Loucy (cell line): Measurements from ENCODE around the gene ACACB.

Source experiments
- H2AFZ ChIP-seq: fragments of 200-600 bp; sonication (generic); 2 replicates; pipeline ENCODE4 v1.6.0; 2016; ENCODE audit warnings: antibody characterized with exemption, mild to moderate bottlenecking, low read length, moderate library complexity
- H3F3A ChIP-seq: fragments of 200-600 bp; 2 replicates; pipeline ENCODE4 v1.6.0; 2016; ENCODE audit warnings: antibody characterized with exemption, low read depth, mild to moderate bottlenecking
- H3K27me3 ChIP-seq: fragments of 200-600 bp; sonication (generic); 2 replicates; pipeline ENCODE4 v1.6.1; 2014; ENCODE audit warnings: low read length, mild to moderate bottlenecking; ENCODE audit not compliant: insufficient read depth, poor library complexity, severe bottlenecking
- H3K36me3 ChIP-seq: fragments of 200-600 bp; sonication (generic); 2 replicates; pipeline ENCODE4 v1.6.1; 2016; ENCODE audit warnings: low read length; ENCODE audit not compliant: insufficient read depth
- H3K4me1 ChIP-seq: fragments of 200-600 bp; sonication (generic); 2 replicates; pipeline ENCODE4 v1.5.1; 2014; ENCODE audit warnings: low read length, mild to moderate bottlenecking; ENCODE audit not compliant: insufficient read depth, poor library complexity, severe bottlenecking
- H3K4me2 ChIP-seq: fragments of 200-600 bp; sonication (generic); 2 replicates; pipeline ENCODE4 v1.6.0; 2014; ENCODE audit warnings: antibody characterized with exemption, low read length, low read depth, mild to moderate bottlenecking; ENCODE audit not compliant: poor library complexity, severe bottlenecking
- H3K4me3 ChIP-seq: fragments of 200-600 bp; sonication (generic); 2 replicates; pipeline ENCODE4 v1.5.1; 2014; ENCODE audit warnings: low read length, mild to moderate bottlenecking, mixed read lengths; ENCODE audit not compliant: poor library complexity, severe bottlenecking
- H3K79me2 ChIP-seq: fragments of 200-600 bp; sonication (generic); 2 replicates; pipeline ENCODE4 v1.6.1; 2014; ENCODE audit warnings: low read length; ENCODE audit not compliant: insufficient read depth
- H3K9ac ChIP-seq: fragments of 200-600 bp; sonication (generic); 2 replicates; pipeline ENCODE4 v1.6.0; 2014; ENCODE audit warnings: mild to moderate bottlenecking, low read depth, low read length, moderate library complexity; ENCODE audit not compliant: poor library complexity, severe bottlenecking
- H3K9me2 ChIP-seq: fragments of 200-600 bp; sonication (generic); replicated peaks from 2 replicates; pipeline ENCODE4 v1.6.1; 2016; ENCODE audit warnings: low read depth, low read length, mixed read lengths
- H3K9me3 ChIP-seq: fragments of 200-600 bp; sonication (generic); 2 replicates; pipeline ENCODE4 v1.6.1; 2014; ENCODE audit warnings: mild to moderate bottlenecking, antibody characterized with exemption, low read length, low read depth; ENCODE audit not compliant: insufficient read depth
- H4K20me1 ChIP-seq: fragments of 200-600 bp; sonication (generic); 2 replicates; pipeline ENCODE4 v1.6.0; 2014; ENCODE audit warnings: antibody characterized with exemption, low read length, mild to moderate bottlenecking; ENCODE audit not compliant: insufficient read depth, poor library complexity, severe bottlenecking
- EZH2phosphoT487 ChIP-seq: fragments of 200-600 bp; IDR thresholded peaks from 2 replicates; pipeline ENCODE4 v1.6.1; 2018; ENCODE audit warnings: antibody characterized with exemption, mild to moderate bottlenecking, moderate library complexity, borderline replicate concordance
- TF ChIP-seq, protein P1 (sequence below): fragments of 200-600 bp; sonication (generic); conservative IDR thresholded peaks from 2 replicates; pipeline ENCODE4 v1.5.1; 2014; ENCODE audit warnings: mild to moderate bottlenecking, antibody characterized with exemption, low read length

Gene ACACB

DNA sequence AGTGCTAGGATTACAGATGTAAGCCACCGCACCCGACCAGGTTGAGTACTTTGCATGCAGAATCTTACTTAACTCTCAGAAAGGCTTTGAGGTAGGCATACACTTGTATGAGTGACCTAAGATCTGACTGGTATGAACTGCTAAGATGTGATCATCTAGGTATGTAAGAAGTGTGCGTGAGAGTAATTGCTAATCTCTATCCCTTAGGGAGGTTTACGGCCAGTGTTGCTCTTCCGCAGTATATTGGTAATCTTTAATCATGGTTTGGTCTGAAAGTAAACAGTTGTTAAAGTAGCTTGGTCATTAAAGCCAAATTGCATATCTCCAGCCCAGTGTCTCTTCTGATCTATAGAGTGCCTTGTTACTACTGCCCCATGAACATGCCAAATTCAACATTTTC, 11.2 kb upstream of the ACACB start:
- Histone ChIP-seq H3K4me3 (no peak overlapping the region), H3K9me3 (no peaks in the 10 kb centered on the region), H3K27me3 (no peaks in the 10 kb centered on the region), H3K9ac (no peak overlapping the region), H3K9me2 (no peaks in the 10 kb centered on the region), H3K4me2 (no peak overlapping the region), H2AFZ (no peak overlapping the region), H3K36me3 (peaks cover 78% of the 10 kb centered on the region; the same call in 1 of the 2 replicates), H4K20me1 (peaks cover 21% of the 10 kb centered on the region), H3F3A (no peaks in the 10 kb centered on the region), H3K79me2 (peaks cover 28% of the 10 kb centered on the region), H3K4me1 (peaks cover 7% of the 10 kb centered on the region)
- TF ChIP-seq EZH2phosphoT487: no peak
- TF ChIP-seq, protein P1, sequence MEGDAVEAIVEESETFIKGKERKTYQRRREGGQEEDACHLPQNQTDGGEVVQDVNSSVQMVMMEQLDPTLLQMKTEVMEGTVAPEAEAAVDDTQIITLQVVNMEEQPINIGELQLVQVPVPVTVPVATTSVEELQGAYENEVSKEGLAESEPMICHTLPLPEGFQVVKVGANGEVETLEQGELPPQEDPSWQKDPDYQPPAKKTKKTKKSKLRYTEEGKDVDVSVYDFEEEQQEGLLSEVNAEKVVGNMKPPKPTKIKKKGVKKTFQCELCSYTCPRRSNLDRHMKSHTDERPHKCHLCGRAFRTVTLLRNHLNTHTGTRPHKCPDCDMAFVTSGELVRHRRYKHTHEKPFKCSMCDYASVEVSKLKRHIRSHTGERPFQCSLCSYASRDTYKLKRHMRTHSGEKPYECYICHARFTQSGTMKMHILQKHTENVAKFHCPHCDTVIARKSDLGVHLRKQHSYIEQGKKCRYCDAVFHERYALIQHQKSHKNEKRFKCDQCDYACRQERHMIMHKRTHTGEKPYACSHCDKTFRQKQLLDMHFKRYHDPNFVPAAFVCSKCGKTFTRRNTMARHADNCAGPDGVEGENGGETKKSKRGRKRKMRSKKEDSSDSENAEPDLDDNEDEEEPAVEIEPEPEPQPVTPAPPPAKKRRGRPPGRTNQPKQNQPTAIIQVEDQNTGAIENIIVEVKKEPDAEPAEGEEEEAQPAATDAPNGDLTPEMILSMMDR: no peak

DNA sequence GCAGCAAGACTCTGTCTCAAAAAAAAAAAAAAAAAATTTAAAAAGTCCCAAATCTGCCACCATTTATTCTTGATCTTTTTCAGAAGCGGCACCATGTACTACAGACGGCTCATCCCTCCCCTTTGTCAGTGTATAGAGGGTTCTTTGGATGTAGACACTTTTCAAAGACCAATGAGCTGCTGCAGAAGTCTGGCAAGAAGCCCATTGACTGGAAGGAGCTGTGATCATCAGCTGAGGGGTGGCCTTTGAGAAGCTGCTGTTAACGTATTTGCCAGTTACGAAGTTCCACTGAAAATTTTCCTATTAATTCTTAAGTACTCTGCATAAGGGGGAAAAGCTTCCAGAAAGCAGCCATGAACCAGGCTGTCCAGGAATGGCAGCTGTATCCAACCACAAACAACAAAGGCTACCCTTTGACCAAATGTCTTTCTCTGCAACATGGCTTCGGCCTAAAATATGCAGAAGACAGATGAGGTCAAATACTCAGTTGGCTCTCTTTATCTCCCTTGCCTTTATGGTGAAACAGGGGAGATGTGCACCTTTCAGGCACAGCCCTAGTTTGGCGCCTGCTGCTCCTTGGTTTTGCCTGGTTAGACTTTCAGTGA, 6.5 kb upstream of the ACACB start:
- TF ChIP-seq, protein P1: no peak
- no peak for TF ChIP-seq EZH2phosphoT487
- H3K9me3 ChIP-seq: no peaks in the 10 kb centered on the region
- H3K4me1 ChIP-seq: no peaks in the 10 kb centered on the region
- no peaks in the 10 kb centered on the region for H3K27me3 ChIP-seq
- no peak overlapping the region for H3K4me3 ChIP-seq
- H3K36me3 ChIP-seq: peaks cover 47% of the 10 kb centered on the region; the same call in 1 of the 2 replicates
- no peak overlapping the region for H2AFZ ChIP-seq
- H3F3A ChIP-seq: no peaks in the 10 kb centered on the region
- H3K9ac ChIP-seq: no peak overlapping the region
- H3K79me2 ChIP-seq: no peaks in the 10 kb centered on the region
- peaks cover 13% of the 10 kb centered on the region for H4K20me1 ChIP-seq
- H3K4me2 ChIP-seq: no peak overlapping the region
- H3K9me2 ChIP-seq: no peaks in the 10 kb centered on the region

DNA sequence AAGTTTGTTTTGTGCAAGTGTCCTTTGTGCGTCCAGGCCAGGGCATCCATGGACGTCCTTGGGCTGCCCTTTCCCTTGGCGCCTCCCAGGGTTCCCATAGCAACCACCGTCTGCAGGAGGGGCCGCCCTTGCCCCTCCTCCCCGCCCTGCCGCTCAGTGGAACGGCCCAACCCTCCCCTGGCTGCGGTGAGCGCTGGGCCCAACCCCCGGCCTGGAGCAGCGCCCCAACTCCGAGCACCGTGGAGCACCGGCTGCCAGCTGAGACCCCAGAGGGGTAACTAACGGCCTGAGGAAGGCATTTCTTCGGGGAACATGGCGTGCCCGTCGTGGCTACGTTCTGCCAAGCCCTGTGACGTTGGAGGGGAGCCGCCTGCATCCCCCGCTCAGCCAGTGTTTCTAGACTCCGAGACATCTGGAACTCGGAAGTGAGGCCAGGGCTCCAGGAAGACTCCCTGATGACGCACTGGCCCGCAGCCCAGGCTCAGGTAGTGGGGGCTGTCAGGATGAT, 5.3 kb upstream of the ACACB start:
- no peak for TF ChIP-seq EZH2phosphoT487
- TF ChIP-seq, protein P1: no peak
- H3K4me2 ChIP-seq: no peak overlapping the region
- peaks cover 8% of the 10 kb centered on the region for H4K20me1 ChIP-seq
- no peaks in the 10 kb centered on the region for H3K79me2 ChIP-seq
- no peaks in the 10 kb centered on the region for H3F3A ChIP-seq
- H3K9me2 ChIP-seq: no peaks in the 10 kb centered on the region
- peaks cover 35% of the 10 kb centered on the region; the same call in 1 of the 2 replicates for H3K36me3 ChIP-seq
- H3K27me3 ChIP-seq: no peaks in the 10 kb centered on the region
- H3K4me3 ChIP-seq: no peak overlapping the region
- no peak overlapping the region for H2AFZ ChIP-seq
- H3K4me1 ChIP-seq: peaks cover 8% of the 10 kb centered on the region
- no peak overlapping the region for H3K9ac ChIP-seq
- H3K9me3 ChIP-seq: no peaks in the 10 kb centered on the region
